GM12872 (cell line): Measurements from ENCODE around the gene CD164L2.

Experiments used
- CTCF ChIP-seq: IDR thresholded peaks from 3 replicates; pipeline ENCODE4 v1.5.1; 2011; ENCODE audit warnings: low read depth, mild to moderate bottlenecking, low read length, moderate library complexity; ENCODE audit not compliant: insufficient read depth

CD164L2 gene

GRCh38 chr1:27383039-27383605, at the start of gene CD164L2:
CD164L2 (minus strand) TSS chr1:27383333; CDS start chr1:27383239, 94 bp downstream.
- no peak for TF ChIP-seq CTCF

GRCh38 chr1:27431601-27431940, 48.4 kb upstream of the CD164L2 start:
- TF ChIP-seq CTCF, result no peak

GRCh38 chr1:27430903-27431600, 47.9 kb upstream of the CD164L2 start:
- no peak for TF ChIP-seq CTCF

GRCh38 chr1:27429029-27429425, 45.9 kb upstream of the CD164L2 start:
- TF ChIP-seq CTCF, result no peak

GRCh38 chr1:27428316-27429028, 45.3 kb upstream of the CD164L2 start:
- no peak for TF ChIP-seq CTCF

GRCh38 chr1:27427816-27428315, 44.7 kb upstream of the CD164L2 start:
- TF ChIP-seq CTCF, result no peak

GRCh38 chr1:27427329-27427728, 44.2 kb upstream of the CD164L2 start:
- TF ChIP-seq CTCF, result no peak
